Measurements from ENCODE around the gene NLN.

DNA sequence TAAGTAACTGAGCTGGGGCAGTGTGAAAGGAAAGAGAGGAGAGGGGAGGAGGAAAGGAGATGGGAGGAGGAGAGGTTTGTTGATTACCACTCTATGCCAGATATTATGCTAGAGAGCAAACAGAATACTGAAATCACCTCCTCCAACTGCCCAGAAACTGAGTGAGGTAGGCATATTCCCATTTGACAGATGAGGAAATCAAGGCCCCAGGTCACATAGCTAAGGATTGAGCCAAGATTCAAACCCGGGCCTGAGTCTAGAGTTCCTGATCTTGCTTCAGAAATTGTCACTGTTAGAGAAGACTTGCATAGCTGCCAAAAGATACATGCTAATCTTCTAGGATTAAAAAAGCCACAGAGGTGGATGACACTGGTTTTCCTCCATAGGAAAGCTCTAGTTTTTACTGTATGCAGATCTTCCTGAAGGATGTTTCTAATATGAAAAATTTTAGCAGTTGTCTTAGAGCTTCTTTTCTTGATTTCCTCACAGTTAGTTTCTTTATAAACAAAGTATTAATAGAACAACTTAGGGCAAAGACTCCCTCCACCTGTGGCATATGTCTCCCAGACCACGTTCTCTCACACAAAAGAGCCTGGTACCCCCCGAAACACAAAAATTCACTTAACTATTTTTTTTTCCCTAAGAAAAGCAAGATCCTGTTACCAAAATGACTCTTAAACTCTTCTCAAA, 97.4 kb downstream of the NLN start:
- TF ChIP-seq POLR2A (IDR thresholded peaks at IDR 0.05), result no peak
- TF ChIP-seq, protein P1, sequence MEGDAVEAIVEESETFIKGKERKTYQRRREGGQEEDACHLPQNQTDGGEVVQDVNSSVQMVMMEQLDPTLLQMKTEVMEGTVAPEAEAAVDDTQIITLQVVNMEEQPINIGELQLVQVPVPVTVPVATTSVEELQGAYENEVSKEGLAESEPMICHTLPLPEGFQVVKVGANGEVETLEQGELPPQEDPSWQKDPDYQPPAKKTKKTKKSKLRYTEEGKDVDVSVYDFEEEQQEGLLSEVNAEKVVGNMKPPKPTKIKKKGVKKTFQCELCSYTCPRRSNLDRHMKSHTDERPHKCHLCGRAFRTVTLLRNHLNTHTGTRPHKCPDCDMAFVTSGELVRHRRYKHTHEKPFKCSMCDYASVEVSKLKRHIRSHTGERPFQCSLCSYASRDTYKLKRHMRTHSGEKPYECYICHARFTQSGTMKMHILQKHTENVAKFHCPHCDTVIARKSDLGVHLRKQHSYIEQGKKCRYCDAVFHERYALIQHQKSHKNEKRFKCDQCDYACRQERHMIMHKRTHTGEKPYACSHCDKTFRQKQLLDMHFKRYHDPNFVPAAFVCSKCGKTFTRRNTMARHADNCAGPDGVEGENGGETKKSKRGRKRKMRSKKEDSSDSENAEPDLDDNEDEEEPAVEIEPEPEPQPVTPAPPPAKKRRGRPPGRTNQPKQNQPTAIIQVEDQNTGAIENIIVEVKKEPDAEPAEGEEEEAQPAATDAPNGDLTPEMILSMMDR (IDR thresholded peaks at IDR 0.05), result no peak
